Measurements from ENCODE around the gene KIF5A.
"Not testable (repeated sequence)": the region's sequence is repeated elsewhere in the genome, so short reads cannot be mapped to it uniquely, and the experiment has no call there.

The KIF5A gene

DNA sequence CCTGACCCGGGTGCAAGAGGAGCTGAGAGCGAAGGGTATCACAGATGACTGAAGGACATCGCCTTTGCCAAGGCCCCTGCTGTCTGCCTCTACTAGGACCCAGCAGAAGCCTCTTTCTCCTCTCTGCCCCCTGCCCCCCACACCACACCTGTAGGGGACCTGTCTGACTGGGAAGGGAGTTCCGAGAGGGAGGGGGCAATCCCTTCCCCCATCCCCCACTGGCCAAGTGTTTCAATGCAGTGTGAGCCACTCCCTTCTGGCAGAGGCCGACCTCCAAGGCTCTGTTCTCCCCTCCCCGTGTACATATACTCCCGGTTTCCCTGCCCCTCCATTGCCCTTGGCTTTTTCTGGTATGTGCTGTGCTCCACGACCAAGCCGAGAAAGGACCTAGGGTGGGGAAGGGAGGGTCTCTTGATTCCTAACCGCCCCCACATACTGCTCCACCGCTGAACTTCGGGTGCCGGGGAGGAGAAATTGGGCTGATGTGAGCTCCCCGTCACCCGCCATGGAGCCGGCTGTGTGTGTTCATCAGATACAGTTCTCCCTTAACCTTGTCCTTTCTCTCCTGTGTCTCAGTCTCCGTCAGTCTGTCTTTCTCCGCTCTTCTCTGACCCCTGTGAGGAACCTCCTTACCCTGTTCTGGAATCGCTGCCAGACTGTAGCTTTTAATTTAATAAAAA, 59.4 kb downstream of the KIF5A start:
- no peak for DNase-seq

DNA sequence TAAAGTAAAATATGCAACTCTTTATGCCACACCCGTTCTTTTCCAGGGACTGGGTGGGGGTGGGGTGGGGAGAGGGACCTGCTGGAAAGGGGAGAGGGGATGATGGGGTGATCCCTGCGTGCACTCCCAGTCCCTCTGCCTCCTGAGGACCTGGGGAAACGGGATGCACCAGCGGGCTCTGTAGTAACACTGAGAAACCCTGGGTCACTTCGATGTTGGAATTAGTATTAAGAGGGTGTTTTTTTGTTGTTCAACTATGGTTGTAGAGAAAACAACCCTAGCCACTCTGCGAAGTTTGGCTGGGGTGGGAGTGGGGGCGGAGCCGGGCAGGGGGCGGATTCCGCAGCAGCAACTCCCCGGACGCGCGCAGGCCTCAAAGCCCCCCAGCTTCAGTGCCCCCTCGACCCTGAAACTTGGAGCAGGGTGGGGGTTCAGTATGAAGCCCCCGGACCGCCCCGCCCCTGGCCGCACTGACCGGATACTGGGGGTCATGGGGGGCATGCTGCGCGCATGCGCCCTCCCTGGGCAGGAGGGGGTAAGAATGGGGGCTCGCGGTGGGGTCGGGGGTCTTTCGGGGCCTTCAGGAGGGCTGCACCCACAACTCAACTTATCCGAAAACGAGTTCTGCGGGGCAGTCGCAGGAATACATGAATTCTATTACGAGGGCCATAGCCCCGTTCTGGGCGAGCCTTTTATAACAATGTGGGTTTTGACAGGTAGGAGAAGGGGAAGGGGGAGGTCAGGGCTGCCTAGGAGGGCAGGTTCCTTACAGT, 60.1 kb downstream of the KIF5A start:
- DNase-seq = no peak

DNA sequence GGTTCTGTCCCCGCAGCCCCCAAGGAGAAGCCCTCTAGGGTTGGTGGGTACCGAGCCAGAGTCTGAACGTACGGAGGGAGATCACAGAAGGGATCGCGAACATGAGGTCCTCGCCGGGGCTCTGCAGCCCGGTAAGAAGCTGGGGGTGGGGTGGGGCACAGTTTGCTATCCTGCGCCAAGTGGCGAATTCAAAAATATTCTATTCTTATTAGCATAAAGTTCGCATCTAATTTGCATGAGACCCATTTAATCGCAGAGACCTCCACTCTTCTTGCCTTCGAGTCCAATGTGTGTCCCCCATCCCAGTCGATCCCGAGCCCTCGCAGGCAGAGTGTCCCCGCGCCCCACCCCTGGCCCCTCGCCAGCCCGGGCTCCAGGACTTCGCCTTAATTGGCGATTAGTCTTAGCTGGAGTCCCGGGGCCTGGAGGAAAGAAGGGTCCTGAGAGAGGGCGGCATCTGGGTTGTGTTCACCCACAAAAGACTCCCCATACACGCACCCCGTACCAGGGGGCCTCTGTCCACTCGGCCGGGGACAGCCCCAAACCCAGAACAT, 60.8 kb downstream of the KIF5A start:
- DNase-seq = no peak

- DNase-seq = peak; percentile 55
Measured at GRCh38 chr12:57611108-57611826, 61.4 kb downstream of the KIF5A start, which contains the start of gene ARHGEF25. Gene ARHGEF25, plus strand, starts transcription at chr12:57611435. Its CDS starts 460 bp downstream, at chr12:57611895.

GRCh38 chr12:57611827-57612710, 62.2 kb downstream of the KIF5A start:
- no peak for DNase-seq

DNA sequence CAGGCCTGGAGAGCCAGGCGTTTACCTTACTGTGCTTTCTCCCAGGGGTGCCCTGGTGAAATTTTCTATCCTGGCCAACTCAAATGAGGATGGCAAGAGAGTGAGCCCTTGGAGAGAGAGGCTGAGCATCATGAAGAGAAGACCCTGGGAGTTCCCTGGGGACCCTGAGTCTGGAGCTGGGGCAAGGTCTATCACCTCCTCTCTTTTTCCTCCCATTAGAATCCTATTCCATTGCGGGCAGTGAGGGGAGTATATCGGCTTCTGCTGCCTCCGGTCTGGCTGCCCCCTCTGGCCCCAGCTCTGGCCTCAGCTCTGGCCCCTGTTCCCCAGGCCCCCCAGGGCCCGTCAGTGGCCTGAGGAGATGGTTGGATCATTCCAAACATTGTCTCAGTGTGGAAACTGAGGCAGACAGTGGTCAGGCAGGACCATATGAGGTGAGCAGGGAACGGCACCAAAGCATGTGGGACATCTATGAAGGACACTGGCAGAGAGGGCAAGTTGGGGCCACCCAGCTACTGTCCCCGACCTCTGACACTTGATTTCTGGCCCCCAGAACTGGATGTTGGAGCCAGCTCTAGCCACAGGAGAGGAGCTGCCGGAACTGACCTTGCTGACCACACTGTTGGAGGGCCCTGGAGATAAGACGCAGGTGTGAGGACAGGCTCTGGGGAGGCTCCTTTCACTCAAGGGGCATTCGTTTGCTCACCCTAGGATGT, 63.0 kb downstream of the KIF5A start:
- DNase-seq = no peak

- no peak for DNase-seq
Measured at GRCh38 chr12:57613427-57614109, 63.7 kb downstream of the KIF5A start.

DNA sequence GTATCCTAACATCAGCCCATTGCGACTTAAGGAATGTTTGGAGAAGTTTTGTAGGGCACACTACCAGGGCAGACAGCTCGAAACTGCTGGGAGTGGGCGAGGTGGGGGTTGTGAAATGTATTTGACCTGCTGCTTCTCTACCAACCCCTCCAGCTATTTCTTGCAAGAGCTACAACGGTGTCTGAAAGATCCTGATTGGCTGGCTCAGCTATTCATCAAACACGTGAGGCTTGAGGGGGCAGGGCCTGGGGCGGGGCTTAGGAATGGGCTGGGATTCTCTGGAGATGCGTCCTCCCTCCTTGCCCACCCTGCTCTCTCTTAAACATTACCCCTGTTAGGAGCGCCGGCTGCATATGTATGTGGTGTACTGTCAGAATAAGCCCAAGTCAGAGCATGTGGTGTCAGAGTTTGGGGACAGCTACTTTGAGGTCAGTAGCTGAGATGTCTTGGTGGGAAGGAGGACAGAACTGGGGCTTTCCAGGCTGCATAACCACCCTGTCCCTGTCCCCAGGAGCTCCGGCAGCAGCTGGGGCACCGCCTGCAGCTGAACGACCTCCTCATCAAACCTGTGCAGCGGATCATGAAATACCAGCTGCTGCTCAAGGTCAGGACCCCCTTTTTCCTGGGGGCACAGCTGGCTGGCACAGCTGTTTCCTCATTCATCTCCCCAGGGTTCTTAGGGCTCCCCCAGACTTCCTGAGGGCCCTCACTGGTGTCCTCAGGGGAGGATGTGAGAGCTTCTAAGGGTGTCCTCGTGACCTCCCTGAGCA, 64.5 kb downstream of the KIF5A start:
- DNase-seq = no peak

- no peak for DNase-seq
Measured at GRCh38 chr12:57614948-57615500, 65.2 kb downstream of the KIF5A start.

DNA sequence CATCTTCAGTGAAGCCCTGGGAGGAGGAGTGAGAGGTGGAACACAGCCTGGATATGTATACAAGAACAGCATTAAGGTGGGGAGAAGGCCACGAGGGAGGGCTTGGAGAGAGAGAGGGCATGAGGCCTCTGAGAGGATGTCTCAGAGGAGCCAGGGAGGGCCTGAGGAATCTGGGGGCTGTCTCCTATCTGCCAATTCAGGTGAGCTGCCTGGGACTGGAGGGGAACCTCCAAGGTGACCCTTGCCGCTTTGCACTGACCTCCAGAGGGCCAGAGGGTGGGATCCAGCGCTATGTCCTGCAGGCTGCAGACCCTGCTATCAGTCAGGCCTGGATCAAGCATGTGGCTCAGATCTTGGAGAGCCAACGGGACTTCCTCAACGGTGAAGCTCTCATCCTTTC, 65.8 kb downstream of the KIF5A start:
- DNase-seq = no peak

- no peak for DNase-seq
Measured at GRCh38 chr12:57616383-57617101, 66.7 kb downstream of the KIF5A start.

- DNase-seq = no peak
Measured at GRCh38 chr12:57617942-57618341, 68.1 kb downstream of the KIF5A start.

GRCh38 chr12:57618431-57618830, 68.6 kb downstream of the KIF5A start:
- not testable (repeated sequence) for DNase-seq

DNA sequence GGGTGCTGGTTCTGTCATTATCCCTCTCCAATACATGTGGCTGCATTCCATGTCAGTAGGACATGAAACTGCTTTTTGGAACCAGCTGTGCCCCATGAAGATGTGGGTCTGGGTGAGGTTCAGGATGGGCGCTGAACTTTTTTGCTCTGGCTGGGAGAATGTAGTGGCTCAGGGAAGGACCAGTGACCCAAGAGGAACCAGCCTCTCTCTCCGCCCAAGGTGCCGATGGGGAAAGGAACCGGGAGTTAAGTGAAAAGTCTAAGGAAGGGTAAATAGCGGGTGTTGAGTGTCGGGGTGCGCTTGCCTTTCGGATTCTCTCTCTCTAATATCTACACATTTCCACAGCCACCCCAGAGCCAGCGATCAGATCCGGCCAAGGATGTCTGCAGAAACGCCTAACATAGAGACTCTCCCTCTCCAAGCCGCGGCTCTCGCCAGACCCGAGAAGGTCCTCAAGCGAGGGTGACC, 69.2 kb downstream of the KIF5A start:
- DNase-seq = no peak

GRCh38 chr12:57619434-57620244, 69.8 kb downstream of the KIF5A start:
- DNase-seq = no peak

- DNase-seq = no peak
Measured at GRCh38 chr12:57620245-57620935, 70.5 kb downstream of the KIF5A start.

GRCh38 chr12:57620936-57621496, 71.2 kb downstream of the KIF5A start:
- no peak for DNase-seq
